Heart right ventricle (tissue), 16 donors: ENCODE data around the gene AUTS2. TPM values are rescaled to one million over a fixed set of nuclear protein-coding genes. Genes with fewer than 3 reads are reported as not detected.

Experiments used
- ATAC-seq, 8 donors: fragments of 200-7000 bp; cut with Tn5 transposase; one replicate each; pipeline ENCODE4 v1.9.1; 2020; ENCODE audit warnings: mild to moderate bottlenecking in 8 of 8, moderate library complexity in 8 of 8, moderate number of reproducible peaks in 1 of 8
- DNase-seq, 2 donors: peaks; one replicate each; pipeline ENCODE4 v3.0.0-alpha.2; 2020
- H3K27ac ChIP-seq, 10 donors: fragments of 200-600 bp; sonication (generic) in 2 of 10; one replicate each; pipeline versions ENCODE4 v1.5.0 to v1.8.0; 2020 to 2022; ENCODE audit warnings: mild to moderate bottlenecking in 3 of 10
- H3K27me3 ChIP-seq, 7 donors: fragments of 200-600 bp; one replicate each; pipeline ENCODE4 v1.8.0; 2021 to 2022; ENCODE audit warnings: mild to moderate bottlenecking in 2 of 7
- H3K36me3 ChIP-seq, 9 donors: fragments of 200-600 bp; sonication (generic) in 1 of 9; one replicate each; pipeline versions ENCODE4 v1.5.0 to v1.8.0; 2020 to 2022; ENCODE audit warnings: mild to moderate bottlenecking in 2 of 9
- H3K4me1 ChIP-seq, 9 donors: fragments of 200-600 bp; sonication (generic) in 1 of 9; one replicate each; pipeline versions ENCODE4 v1.5.0 to v1.8.0; 2020 to 2022; ENCODE audit warnings: mild to moderate bottlenecking in 4 of 9
- H3K4me3 ChIP-seq, 10 donors: fragments of 200-600 bp; sonication (generic) in 2 of 10; one replicate each; pipeline versions ENCODE4 v1.5.0 to v1.8.0; 2020 to 2022; ENCODE audit warnings: mild to moderate bottlenecking in 7 of 10, moderate library complexity in 2 of 10
- H3K9me3 ChIP-seq, 11 donors: fragments of 200-600 bp in 10 of 11; sonication (generic) in 2 of 11; one replicate each; pipeline versions ENCODE4 v1.5.0 to v1.8.0; 2013 to 2022; ENCODE audit warnings: mild to moderate bottlenecking in 2 of 11, control low read depth in 1 of 11, moderate library complexity in 1 of 11
- WGBS, 2 donors: extraction: QIAGEN DNeasy Blood & Tissue Kit; methylation state at CpG; one replicate each; pipeline ENCODE4 v1.1.7; 2013; ENCODE audit warnings: inconsistent platforms in 1 of 2; 5-methylcytosine and 5-hydroxymethylcytosine counted together
- intact Hi-C, 10 donors: fragments of 100-400 bp; cut with DNase I; formaldehyde crosslinking; loops; one replicate each; pipeline versions ENCODE4 v1.11.1 to v1.14.2; 2022
- polyA plus RNA-seq, 2 donors: library from polyadenylated mRNA; stranded (reverse); fragments of 200-250 nt; gene quantifications; one replicate each; pipeline ENCODE4 v1.2.3, GENCODE V29; 2013
- total RNA-seq, 10 donors: library from RNA; stranded (reverse); fragmentation: NEBNext Ultra II Directional in 3 of 10; extraction: Animal tissue kit (Norgen Biotek cat#: 25700) in 3 of 10; gene quantifications; one replicate each; pipeline versions ENCODE4 v1.2.1 to v1.2.4, GENCODE V29; 2021 to 2023
- TF ChIP-seq, protein P1 (sequence below), 9 donors: fragments of 200-600 bp; sonication (generic) in 2 of 9; IDR thresholded peaks; one replicate each; pipeline versions ENCODE4 v1.5.0 to v1.8.0; 2021 to 2022; ENCODE audit warnings: antibody characterized with exemption in 9 of 9, mild to moderate bottlenecking in 5 of 9, moderate library complexity in 1 of 9
- donor health status: Arrhythmogenic right ventricular cardiomyopathy.
- donor health status: ischemic (EF 13 %, LVEDD 7.1; RV severe dilation, severe dysfunction).
- donor health status: healthy with polysubstance abuse.
- donor health status: DM: no; HTN: yes; CAD: no.
- donor health status: DM: no; HTN: no; CAD: no.
- donor health status: ischemic (EF 25% LVEDD 6.9; RV normal size, moderate dysfunction).
- donor health status: ischemic (EF 25% LVEDD 5.7; RV mildly dilated, moderate dysfunction).
- donor health status: healthy.
- donor health status: DM: yes; HTN: yes; CAD: no.
- donor health status: Ischemic cardiomyopathy.
- donor health status: ischemic (EF 35%, LVEDD 5.7; RV mildly dilated, moderate dysfunction).
- donor health status: nonischemic (EF 11% LVEDD 7.7; RV severe dilation, severe dysfunction).
- donor health status: DM: yes; HTN: yes; CAD: no.
- donor health status: PGD.
- donor health status: ischemic (EF 29% LVEDD 5.4; RV normal size, mild dysfunction).
- donor health status: nonischemic (EF 23%, LVEDD 6.1; RV moderate dilation, normal function).

The AUTS2 gene
- total and polyA plus RNA-seq, 12 donors: 1.6 to 11.2 (median 7.3) TPM

DNA sequence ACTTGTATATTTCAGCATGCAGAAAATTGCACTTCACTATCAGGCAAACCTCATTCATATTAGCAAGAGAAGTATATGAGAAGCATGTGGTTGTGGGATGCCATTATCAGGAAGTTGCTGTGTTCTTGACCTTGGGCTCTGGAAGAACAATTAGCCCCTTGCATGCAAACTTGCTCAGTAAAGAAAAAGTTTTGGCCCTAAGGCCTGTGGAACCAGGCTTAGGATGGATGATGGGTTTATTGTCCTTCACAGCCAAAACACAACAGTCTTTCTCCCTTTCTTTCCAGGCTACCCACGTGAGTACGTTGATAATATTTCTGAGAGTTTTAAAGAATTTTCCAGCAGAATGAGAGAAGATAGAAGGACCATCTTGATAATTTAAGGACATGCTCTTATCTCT is 166.4 kb downstream of the AUTS2 start:
- Histone ChIP-seq H3K9me3 (no peaks in the 10 kb centered on the region), H3K36me3 (no peaks in the 10 kb centered on the region), H3K27ac (no peak overlapping the region), H3K4me1 (peaks cover 0 to 15% (median 12%) of the 10 kb centered on the region in 9 donors), H3K4me3 (no peak overlapping the region), H3K27me3 (no peaks in the 10 kb centered on the region)
- ATAC-seq (no peak), DNase-seq (no peak)
- TF ChIP-seq, protein P1, sequence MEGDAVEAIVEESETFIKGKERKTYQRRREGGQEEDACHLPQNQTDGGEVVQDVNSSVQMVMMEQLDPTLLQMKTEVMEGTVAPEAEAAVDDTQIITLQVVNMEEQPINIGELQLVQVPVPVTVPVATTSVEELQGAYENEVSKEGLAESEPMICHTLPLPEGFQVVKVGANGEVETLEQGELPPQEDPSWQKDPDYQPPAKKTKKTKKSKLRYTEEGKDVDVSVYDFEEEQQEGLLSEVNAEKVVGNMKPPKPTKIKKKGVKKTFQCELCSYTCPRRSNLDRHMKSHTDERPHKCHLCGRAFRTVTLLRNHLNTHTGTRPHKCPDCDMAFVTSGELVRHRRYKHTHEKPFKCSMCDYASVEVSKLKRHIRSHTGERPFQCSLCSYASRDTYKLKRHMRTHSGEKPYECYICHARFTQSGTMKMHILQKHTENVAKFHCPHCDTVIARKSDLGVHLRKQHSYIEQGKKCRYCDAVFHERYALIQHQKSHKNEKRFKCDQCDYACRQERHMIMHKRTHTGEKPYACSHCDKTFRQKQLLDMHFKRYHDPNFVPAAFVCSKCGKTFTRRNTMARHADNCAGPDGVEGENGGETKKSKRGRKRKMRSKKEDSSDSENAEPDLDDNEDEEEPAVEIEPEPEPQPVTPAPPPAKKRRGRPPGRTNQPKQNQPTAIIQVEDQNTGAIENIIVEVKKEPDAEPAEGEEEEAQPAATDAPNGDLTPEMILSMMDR (IDR thresholded peaks at IDR 0.05): no peak
- intact Hi-C loops: no loop called here
- 74 to 92% methylated on average over 2 of the region's 2 CpGs for WGBS, 2 donors

DNA sequence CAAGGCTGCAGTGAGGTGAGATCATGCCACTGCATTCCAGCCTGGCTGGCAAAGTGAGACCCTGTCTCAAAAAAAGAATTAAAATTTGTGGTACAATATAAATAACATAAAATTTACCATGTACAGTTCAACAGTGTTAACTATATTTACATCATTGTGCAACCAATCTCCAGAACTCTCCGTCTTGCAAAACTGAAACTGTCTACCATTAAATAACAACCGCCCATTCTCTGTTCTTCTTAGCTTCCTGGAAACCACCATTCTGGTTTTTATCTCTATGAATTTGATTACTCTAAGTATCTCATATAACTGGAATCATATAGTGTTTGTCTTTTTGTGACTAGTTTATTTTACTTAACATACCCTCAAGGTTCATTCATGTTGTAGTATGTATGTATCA is 167.6 kb downstream of the AUTS2 start:
- ATAC-seq (no peak), DNase-seq (no peak)
- 90 to 91% methylated on average over 2 of the region's 2 CpGs for WGBS, 2 donors
- H3K27ac ChIP-seq: no peak overlapping the region
- H3K4me3 ChIP-seq: no peak overlapping the region
- H3K9me3 ChIP-seq: no peaks in the 10 kb centered on the region
- H3K4me1 ChIP-seq: peaks cover 0 to 17% (median 12%) of the 10 kb centered on the region in 9 donors
- no peaks in the 10 kb centered on the region for H3K27me3 ChIP-seq
- H3K36me3 ChIP-seq: no peaks in the 10 kb centered on the region
- intact Hi-C loops: no loop called here
- TF ChIP-seq, protein P1 (IDR thresholded peaks at IDR 0.05): no peak

DNA sequence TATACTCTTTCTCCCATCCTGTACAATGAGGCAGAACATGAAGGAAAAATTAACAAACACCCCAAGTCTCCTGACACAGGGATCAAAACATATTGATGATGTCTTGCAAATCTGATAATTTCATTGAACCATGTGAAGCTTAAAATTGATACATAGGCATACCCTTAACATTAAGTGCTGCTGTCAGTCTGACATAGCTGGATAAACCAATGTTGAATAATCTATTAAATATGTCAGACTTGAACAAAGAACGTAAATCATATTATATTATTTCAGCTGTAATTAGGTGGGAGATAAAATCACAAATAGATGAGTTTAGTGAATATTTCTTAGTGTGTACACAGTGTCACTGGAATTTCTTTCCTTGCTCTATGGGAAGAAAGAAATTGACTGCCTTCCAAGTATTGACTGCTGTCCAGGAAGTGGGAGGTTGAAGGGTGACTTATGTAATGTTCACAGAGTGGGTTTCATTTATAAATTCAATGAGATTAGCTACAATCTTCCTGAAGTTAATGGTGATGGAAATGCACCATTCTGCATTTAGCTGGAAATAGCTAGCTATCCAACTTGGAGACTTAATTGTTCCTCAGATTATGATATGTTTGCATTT is 170.8 kb downstream of the AUTS2 start:
- H3K27ac ChIP-seq: peak overlapping the region in 1 of 10 donors; percentile 4
- ATAC-seq (peak in 6 of 8 donors; percentile 34 to 85 (median 75)), DNase-seq (peak in 1 of 2 donors; percentile 41)
- WGBS, 2 donors: 42 to 43% methylated on average over 1 of the region's 1 CpG
- intact Hi-C loops: no loop called here
- H3K27me3 ChIP-seq: no peaks in the 10 kb centered on the region
- no peak overlapping the region for H3K4me3 ChIP-seq
- H3K36me3 ChIP-seq: no peaks in the 10 kb centered on the region
- TF ChIP-seq, protein P1 (IDR thresholded peaks at IDR 0.05): no peak
- no peaks in the 10 kb centered on the region for H3K9me3 ChIP-seq
- peaks cover 0 to 17% (median 12%) of the 10 kb centered on the region in 9 donors for H3K4me1 ChIP-seq

DNA sequence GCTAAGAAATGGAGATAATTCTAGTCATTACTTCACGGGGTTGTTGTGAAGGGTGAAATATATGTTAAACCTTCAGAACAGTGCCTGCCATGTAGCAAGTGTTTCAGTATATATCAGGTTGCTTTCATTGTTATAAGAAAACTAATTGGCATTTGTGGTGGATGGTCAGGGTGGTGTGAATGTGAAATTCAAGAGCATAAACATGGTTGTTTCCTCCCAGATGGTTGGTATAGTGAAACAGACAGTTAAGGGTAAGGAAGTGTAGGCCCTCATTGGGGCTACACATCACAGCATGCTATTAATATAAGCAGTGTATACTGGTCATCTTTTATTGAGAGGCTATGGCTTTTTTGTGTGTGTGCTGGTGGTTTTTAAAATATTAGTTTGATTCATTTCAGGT is 171.6 kb downstream of the AUTS2 start:
- Histone ChIP-seq H3K4me1 (peaks cover under 1 to 20% (median 14%) of the 10 kb centered on the region in 9 donors), H3K36me3 (no peaks in the 10 kb centered on the region), H3K27ac (no peak overlapping the region), H3K9me3 (no peaks in the 10 kb centered on the region), H3K27me3 (no peaks in the 10 kb centered on the region), H3K4me3 (no peak overlapping the region)
- DNase-seq: no peak
- TF ChIP-seq, protein P1 (IDR thresholded peaks at IDR 0.05): no peak
- ATAC-seq: no peak
- WGBS, 2 donors: 94 to 100% methylated on average over 1 of the region's 1 CpG
- intact Hi-C loops: no loop called here
